Astrocyte (in vitro differentiated cells and primary cell): ENCODE measurements around the gene ELOVL2. TPM values are rescaled to one million over a fixed set of nuclear protein-coding genes. Genes with fewer than 3 reads are reported as not detected.

Experiments used
- DNase-seq: peaks from one replicate; pipeline ENCODE4 v3.0.0-alpha.2; 2010; ENCODE audit warnings: low read depth
- FAIRE-seq: peaks from 2 replicates; lab custom pipeline; 2011; peaks lifted over from hg19 to GRCh38; lab: Jason Lieb, UNC
- H2AFZ ChIP-seq: 2 replicates; pipeline ENCODE4 v1.6.0; 2012; ENCODE audit warnings: low read depth, low read length, inconsistent platforms
- H3K27ac ChIP-seq: 2 replicates; pipeline ENCODE4 v1.5.1; 2011; ENCODE audit warnings: low read depth, low read length, inconsistent platforms
- H3K27me3 ChIP-seq: 2 replicates; pipeline ENCODE4 v1.6.0; 2011; ENCODE audit warnings: low read length, inconsistent platforms; ENCODE audit not compliant: insufficient read depth
- H3K36me3 ChIP-seq: 2 replicates; pipeline ENCODE4 v1.5.1; 2011; ENCODE audit warnings: low read length, inconsistent platforms; ENCODE audit not compliant: insufficient read depth
- H3K4me1 ChIP-seq: 2 replicates; pipeline ENCODE4 v1.5.1; 2011; ENCODE audit warnings: low read length, inconsistent platforms; ENCODE audit not compliant: insufficient read depth
- H3K4me2 ChIP-seq: 2 replicates; pipeline ENCODE4 v1.6.0; 2012; ENCODE audit warnings: low read length, inconsistent platforms
- H3K4me3 ChIP-seq: 2 replicates; pipeline ENCODE4 v1.5.1; 2011; ENCODE audit warnings: low read depth, mild to moderate bottlenecking, low read length, inconsistent platforms; ENCODE audit not compliant: insufficient read depth
- H3K79me2 ChIP-seq: 2 replicates; pipeline ENCODE4 v1.6.0; 2012; ENCODE audit warnings: mild to moderate bottlenecking, low read length, inconsistent platforms; ENCODE audit not compliant: insufficient read depth
- H3K9ac ChIP-seq: 2 replicates; pipeline ENCODE4 v1.6.0; 2012; ENCODE audit warnings: mild to moderate bottlenecking, low read length, inconsistent platforms
- H3K9me3 ChIP-seq: 2 replicates; pipeline ENCODE4 v1.5.1; 2012; ENCODE audit warnings: low read depth, mild to moderate bottlenecking, low read length, inconsistent platforms; ENCODE audit not compliant: insufficient read depth
- H4K20me1 ChIP-seq: 2 replicates; pipeline ENCODE4 v1.6.0; 2012; ENCODE audit warnings: low read length, inconsistent platforms; ENCODE audit not compliant: insufficient read depth
- H3K27ac Mint-ChIP-seq: one replicate; pipeline ENCODE4 v1.8.0; 2021; ENCODE audit warnings: mild to moderate bottlenecking, mixed read lengths; ENCODE audit not compliant: unreplicated experiment
- H3K27me3 Mint-ChIP-seq: one replicate; pipeline ENCODE4 v1.8.0; 2021; ENCODE audit warnings: low read depth, mixed read lengths; ENCODE audit not compliant: unreplicated experiment
- H3K36me3 Mint-ChIP-seq: one replicate; pipeline ENCODE4 v1.8.0; 2021; ENCODE audit warnings: low read depth, mixed read lengths; ENCODE audit not compliant: unreplicated experiment
- H3K4me1 Mint-ChIP-seq: one replicate; pipeline ENCODE4 v1.8.0; 2021; ENCODE audit warnings: low read depth, mixed read lengths; ENCODE audit not compliant: unreplicated experiment
- H3K4me3 Mint-ChIP-seq: one replicate; pipeline ENCODE4 v1.8.0; 2021; ENCODE audit warnings: mild to moderate bottlenecking, moderate library complexity, mixed read lengths; ENCODE audit not compliant: unreplicated experiment
- H3K9me3 Mint-ChIP-seq: one replicate; pipeline ENCODE4 v1.8.0; 2021; ENCODE audit warnings: mild to moderate bottlenecking, mixed read lengths; ENCODE audit not compliant: unreplicated experiment
- EZH2 ChIP-seq: IDR thresholded peaks from 2 replicates; pipeline ENCODE4 v1.6.1; 2012; ENCODE audit warnings: mild to moderate bottlenecking, low read length, inconsistent platforms; ENCODE audit not compliant: insufficient read depth
- total RNA-seq: library from RNA; stranded (reverse); gene quantifications from 2 replicates; pipeline ENCODE4 v1.2.1, GENCODE V29; 2021
- TF ChIP-seq, protein P1 (sequence below): IDR thresholded peaks from 2 replicates; pipeline ENCODE4 v1.5.1; 2011; ENCODE audit warnings: low read depth, mild to moderate bottlenecking, inconsistent platforms, low read length, moderate library complexity; ENCODE audit not compliant: insufficient read depth

The ELOVL2 gene
- total RNA-seq, 1 donor from 2014 or later = 5.7 TPM

DNA sequence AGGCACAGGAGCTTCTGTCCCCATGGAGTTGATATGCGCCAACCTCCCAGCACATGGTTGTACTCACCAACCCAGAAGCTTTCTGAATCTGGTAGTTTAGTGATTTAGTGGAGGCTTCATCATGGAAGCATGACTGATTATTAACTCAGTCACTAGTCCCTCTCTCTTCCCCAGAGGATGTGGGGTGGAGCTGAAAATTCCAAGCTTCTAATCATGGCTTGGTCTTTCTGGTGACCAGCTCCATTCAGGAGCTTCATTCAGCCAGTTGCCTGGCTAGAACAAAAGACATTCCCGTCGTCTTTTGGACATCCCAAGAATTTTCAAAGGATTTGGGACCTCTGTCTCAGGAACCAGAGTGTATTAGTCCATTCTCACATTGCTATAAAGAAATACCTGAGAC, 36.2 kb upstream of the ELOVL2 start:
- no peak overlapping the region for H3K27ac Mint-ChIP-seq
- no peaks in the 10 kb centered on the region for H3K9me3 Mint-ChIP-seq
- Histone ChIP-seq H2AFZ (no peak overlapping the region), H3K27me3 (no peaks in the 10 kb centered on the region), H3K9me3 (no peaks in the 10 kb centered on the region), H3K4me2 (no peak overlapping the region), H3K79me2 (no peaks in the 10 kb centered on the region), H3K4me1 (peaks cover 3% of the 10 kb centered on the region), H3K9ac (no peak overlapping the region), H3K27ac (no peak overlapping the region), H3K36me3 (no peaks in the 10 kb centered on the region), H3K4me3 (no peak overlapping the region), H4K20me1 (no peaks in the 10 kb centered on the region)
- TF ChIP-seq, protein P1, sequence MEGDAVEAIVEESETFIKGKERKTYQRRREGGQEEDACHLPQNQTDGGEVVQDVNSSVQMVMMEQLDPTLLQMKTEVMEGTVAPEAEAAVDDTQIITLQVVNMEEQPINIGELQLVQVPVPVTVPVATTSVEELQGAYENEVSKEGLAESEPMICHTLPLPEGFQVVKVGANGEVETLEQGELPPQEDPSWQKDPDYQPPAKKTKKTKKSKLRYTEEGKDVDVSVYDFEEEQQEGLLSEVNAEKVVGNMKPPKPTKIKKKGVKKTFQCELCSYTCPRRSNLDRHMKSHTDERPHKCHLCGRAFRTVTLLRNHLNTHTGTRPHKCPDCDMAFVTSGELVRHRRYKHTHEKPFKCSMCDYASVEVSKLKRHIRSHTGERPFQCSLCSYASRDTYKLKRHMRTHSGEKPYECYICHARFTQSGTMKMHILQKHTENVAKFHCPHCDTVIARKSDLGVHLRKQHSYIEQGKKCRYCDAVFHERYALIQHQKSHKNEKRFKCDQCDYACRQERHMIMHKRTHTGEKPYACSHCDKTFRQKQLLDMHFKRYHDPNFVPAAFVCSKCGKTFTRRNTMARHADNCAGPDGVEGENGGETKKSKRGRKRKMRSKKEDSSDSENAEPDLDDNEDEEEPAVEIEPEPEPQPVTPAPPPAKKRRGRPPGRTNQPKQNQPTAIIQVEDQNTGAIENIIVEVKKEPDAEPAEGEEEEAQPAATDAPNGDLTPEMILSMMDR = no peak
- TF ChIP-seq EZH2 = no peak
- no peaks in the 10 kb centered on the region for H3K27me3 Mint-ChIP-seq
- FAIRE-seq = no peak
- DNase-seq = no peak
- no peaks in the 10 kb centered on the region for H3K36me3 Mint-ChIP-seq
- no peak overlapping the region for H3K4me3 Mint-ChIP-seq
- peaks cover 3% of the 10 kb centered on the region for H3K4me1 Mint-ChIP-seq

DNA sequence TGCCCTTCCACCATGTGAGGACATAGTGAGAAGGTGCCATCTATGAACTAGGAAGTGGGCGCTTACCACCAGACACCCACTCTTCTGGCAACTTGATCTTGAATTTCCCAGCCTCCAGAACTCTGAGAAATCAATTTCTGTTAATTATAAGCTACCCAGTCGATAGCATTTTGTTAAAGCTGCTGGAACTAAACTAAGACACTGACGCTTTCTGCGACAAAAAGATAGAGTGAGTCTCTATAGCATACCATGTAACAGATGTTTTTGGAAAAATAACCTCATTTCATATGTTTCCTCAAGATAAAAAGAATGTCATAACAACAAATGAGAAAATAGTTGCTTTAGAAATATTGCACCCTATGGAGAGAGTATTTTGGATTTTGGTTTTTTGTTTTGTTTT, 34.2 kb upstream of the ELOVL2 start:
- DNase-seq (no peak), FAIRE-seq (no peak)
- H3K27ac ChIP-seq = no peak overlapping the region
- H3K36me3 Mint-ChIP-seq = no peaks in the 10 kb centered on the region
- no peak overlapping the region for H3K9ac ChIP-seq
- H3K4me3 ChIP-seq = no peak overlapping the region
- no peaks in the 10 kb centered on the region for H3K9me3 Mint-ChIP-seq
- H3K9me3 ChIP-seq = no peaks in the 10 kb centered on the region
- no peak overlapping the region for H3K27ac Mint-ChIP-seq
- H3K27me3 ChIP-seq = no peaks in the 10 kb centered on the region
- no peak overlapping the region for H3K4me2 ChIP-seq
- no peak overlapping the region for H3K4me3 Mint-ChIP-seq
- H4K20me1 ChIP-seq = no peaks in the 10 kb centered on the region
- H3K79me2 ChIP-seq = no peaks in the 10 kb centered on the region
- no peaks in the 10 kb centered on the region for H3K27me3 Mint-ChIP-seq
- no peaks in the 10 kb centered on the region for H3K36me3 ChIP-seq
- no peak overlapping the region for H2AFZ ChIP-seq
- H3K4me1 ChIP-seq = no peaks in the 10 kb centered on the region
- no peak for TF ChIP-seq EZH2
- TF ChIP-seq, protein P1 = no peak
- peaks cover 3% of the 10 kb centered on the region for H3K4me1 Mint-ChIP-seq

DNA sequence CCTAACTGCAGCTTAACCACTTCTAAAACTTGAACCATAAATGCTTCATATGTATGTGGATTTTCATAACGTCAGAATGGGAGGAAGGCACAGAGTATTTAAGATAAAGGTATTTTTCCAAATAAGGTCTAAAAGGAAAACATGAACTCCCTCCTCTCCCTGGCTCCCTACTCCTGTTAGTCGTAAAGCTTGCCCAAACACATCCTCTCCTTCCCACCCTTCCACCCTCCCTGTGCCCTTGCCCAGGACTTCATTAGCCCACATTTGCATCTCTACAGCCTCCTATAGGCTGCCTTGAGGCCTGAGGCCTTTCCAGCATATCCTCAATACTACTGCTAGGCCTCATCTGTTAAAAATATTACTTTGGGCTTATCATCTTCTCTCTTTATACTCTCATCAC, 32.4 kb upstream of the ELOVL2 start:
- Mint-ChIP-seq H3K27ac (no peak overlapping the region), H3K27me3 (no peaks in the 10 kb centered on the region), H3K4me1 (peaks cover 4% of the 10 kb centered on the region), H3K9me3 (no peaks in the 10 kb centered on the region), H3K36me3 (no peaks in the 10 kb centered on the region), H3K4me3 (no peak overlapping the region)
- Histone ChIP-seq H3K4me1 (no peaks in the 10 kb centered on the region), H2AFZ (no peak overlapping the region), H3K9ac (no peak overlapping the region), H4K20me1 (no peaks in the 10 kb centered on the region), H3K27ac (no peak overlapping the region), H3K27me3 (no peaks in the 10 kb centered on the region), H3K4me3 (no peak overlapping the region), H3K36me3 (no peaks in the 10 kb centered on the region), H3K4me2 (no peak overlapping the region), H3K9me3 (no peaks in the 10 kb centered on the region), H3K79me2 (no peaks in the 10 kb centered on the region)
- no peak for FAIRE-seq
- TF ChIP-seq, protein P1 = no peak
- no peak for TF ChIP-seq EZH2
- DNase-seq = no peak
